Measurements from ENCODE around the gene TRIM42.
A peak's percentile ranks its signal among the peaks of the same experiment; 100 is the strongest.

The TRIM42 gene

GRCh38 chr3:140677764-140678163 is at the start of gene TRIM42:
Gene TRIM42 (plus strand): TSS chr3:140678064. CDS start chr3:140678230, 166 bp downstream.
- TF ChIP-seq JUND (IDR thresholded peaks at IDR 0.05; ENCODE audit: low read depth), result no peak
- no peak for DNase-seq (ENCODE audit: low read depth in 1 of 2, low spot score in 1 of 2)
- in situ Hi-C loops (cut with HindIII; ENCODE audit: low pct_unique_long_range_greater_than_20kb, low sequenced_read_pairs), result no loop called here

GRCh38 chr3:140628606-140629005 is 49.3 kb upstream of the TRIM42 start:
- in situ Hi-C loops (cut with HindIII; ENCODE audit: low pct_unique_long_range_greater_than_20kb, low sequenced_read_pairs), result no loop called here
- no peak for TF ChIP-seq JUND (IDR thresholded peaks at IDR 0.05; ENCODE audit: low read depth)
- no peak for DNase-seq (ENCODE audit: low read depth in 1 of 2, low spot score in 1 of 2)

- TF ChIP-seq JUND (IDR thresholded peaks at IDR 0.05; ENCODE audit: low read depth), result peak; percentile 71
- in situ Hi-C loops (cut with HindIII; ENCODE audit: low pct_unique_long_range_greater_than_20kb, low sequenced_read_pairs), result no loop called here
- DNase-seq (ENCODE audit: low read depth in 1 of 2, low spot score in 1 of 2), result peak in 1 of 2 experiments; percentile 37
Observed at GRCh38 chr3:140629357-140630137, 48.3 kb upstream of the TRIM42 start.

DNA sequence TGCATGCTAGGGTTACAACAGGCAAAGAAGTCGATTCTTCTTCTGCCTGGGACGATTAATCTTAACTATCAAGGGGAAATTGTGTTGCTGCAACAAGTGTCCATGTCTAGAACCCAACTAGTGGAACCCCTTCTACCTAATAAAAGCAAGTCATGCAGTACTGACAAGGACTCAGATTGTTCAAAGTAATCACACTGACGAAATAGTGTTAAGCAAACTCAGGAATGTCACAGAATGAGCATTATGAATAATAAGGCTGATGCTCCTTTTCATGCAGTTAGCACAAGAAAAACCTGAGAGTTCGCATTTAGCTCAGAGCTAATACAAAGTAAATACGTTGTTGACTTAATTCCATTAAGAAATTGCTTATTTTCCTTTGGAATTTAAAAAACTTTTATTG is 47.5 kb upstream of the TRIM42 start:
- in situ Hi-C loops (cut with HindIII; ENCODE audit: low pct_unique_long_range_greater_than_20kb, low sequenced_read_pairs), result no loop called here
- TF ChIP-seq JUND (IDR thresholded peaks at IDR 0.05; ENCODE audit: low read depth), result no peak
- no peak for DNase-seq (ENCODE audit: low read depth in 1 of 2, low spot score in 1 of 2)

DNA sequence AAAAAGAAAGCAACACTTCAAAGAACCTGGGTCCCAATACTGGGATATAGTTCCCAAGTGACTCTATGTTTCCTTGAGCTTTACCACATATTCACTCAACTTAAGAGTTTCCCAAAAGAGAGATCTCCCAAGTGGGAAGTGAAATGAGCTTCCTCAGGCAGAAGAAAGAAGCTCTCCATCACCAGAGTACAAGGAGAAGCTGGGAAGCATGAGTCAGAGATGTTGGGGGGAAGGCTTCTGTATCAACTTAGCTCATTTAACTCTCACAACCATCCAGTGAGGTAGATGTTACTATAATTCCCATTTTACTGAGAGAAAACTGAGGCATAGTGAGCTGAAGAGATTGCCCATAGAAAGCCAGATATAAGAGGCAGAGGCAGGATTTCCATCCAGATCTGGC is 47.0 kb upstream of the TRIM42 start:
- no peak for DNase-seq (ENCODE audit: low read depth in 1 of 2, low spot score in 1 of 2)
- no peak for TF ChIP-seq JUND (IDR thresholded peaks at IDR 0.05; ENCODE audit: low read depth)
- in situ Hi-C loops (cut with HindIII; ENCODE audit: low pct_unique_long_range_greater_than_20kb, low sequenced_read_pairs), result no loop called here

GRCh38 chr3:140635276-140635675 is 42.6 kb upstream of the TRIM42 start:
- no peak for TF ChIP-seq JUND (IDR thresholded peaks at IDR 0.05; ENCODE audit: low read depth)
- in situ Hi-C loops (cut with HindIII; ENCODE audit: low pct_unique_long_range_greater_than_20kb, low sequenced_read_pairs), result no loop called here
- no peak for DNase-seq (ENCODE audit: low read depth in 1 of 2, low spot score in 1 of 2)

DNA sequence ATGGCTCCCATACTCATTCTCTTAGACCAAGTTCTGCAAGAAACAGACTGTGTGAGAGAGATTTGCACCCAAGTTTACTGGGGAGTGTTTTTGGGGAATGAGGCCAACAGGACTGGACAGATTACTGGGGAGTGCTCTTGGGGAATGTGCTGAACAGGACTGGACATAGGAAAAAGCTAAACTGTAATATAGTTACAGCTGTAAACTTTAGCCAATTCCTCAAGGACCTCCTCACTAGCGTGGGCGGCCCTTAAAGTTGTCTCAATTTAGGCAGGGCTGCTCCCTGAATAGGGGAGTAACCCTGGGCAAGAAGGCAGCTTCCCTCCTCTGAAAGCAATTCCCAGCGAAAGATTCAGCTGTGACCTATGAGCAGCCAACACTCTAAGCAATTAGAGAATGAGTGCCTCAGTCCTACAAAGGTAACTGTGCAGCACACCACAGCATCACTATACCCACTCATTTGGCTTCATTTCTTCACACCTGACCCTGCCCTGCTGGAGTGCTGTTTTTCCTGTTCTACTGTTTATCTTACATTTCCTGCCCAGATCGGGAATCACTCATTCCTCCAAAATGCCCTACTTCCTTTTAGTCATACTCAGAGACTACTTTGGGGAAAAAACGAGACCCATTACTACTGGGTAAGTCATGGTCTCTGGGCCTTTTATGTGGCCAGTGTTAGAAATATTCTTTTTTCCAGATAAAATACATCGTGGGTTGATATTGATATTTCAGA is 41.3 kb upstream of the TRIM42 start:
- in situ Hi-C loops (cut with HindIII; ENCODE audit: low pct_unique_long_range_greater_than_20kb, low sequenced_read_pairs), result no loop called here
- DNase-seq (ENCODE audit: low read depth in 1 of 2, low spot score in 1 of 2), result peak in 1 of 2 experiments; percentile 21
- no peak for TF ChIP-seq JUND (IDR thresholded peaks at IDR 0.05; ENCODE audit: low read depth)

GRCh38 chr3:140651287-140651686 is 26.6 kb upstream of the TRIM42 start:
- no peak for DNase-seq (ENCODE audit: low read depth in 1 of 2, low spot score in 1 of 2)
- TF ChIP-seq JUND (IDR thresholded peaks at IDR 0.05; ENCODE audit: low read depth), result no peak
- in situ Hi-C loops (cut with HindIII; ENCODE audit: low pct_unique_long_range_greater_than_20kb, low sequenced_read_pairs), result no loop called here

- TF ChIP-seq JUND (IDR thresholded peaks at IDR 0.05; ENCODE audit: low read depth), result no peak
- DNase-seq (ENCODE audit: low read depth in 1 of 2, low spot score in 1 of 2), result no peak
- in situ Hi-C loops (cut with HindIII; ENCODE audit: low pct_unique_long_range_greater_than_20kb, low sequenced_read_pairs), result no loop called here
Observed at GRCh38 chr3:140655678-140656077, 22.2 kb upstream of the TRIM42 start.

DNA sequence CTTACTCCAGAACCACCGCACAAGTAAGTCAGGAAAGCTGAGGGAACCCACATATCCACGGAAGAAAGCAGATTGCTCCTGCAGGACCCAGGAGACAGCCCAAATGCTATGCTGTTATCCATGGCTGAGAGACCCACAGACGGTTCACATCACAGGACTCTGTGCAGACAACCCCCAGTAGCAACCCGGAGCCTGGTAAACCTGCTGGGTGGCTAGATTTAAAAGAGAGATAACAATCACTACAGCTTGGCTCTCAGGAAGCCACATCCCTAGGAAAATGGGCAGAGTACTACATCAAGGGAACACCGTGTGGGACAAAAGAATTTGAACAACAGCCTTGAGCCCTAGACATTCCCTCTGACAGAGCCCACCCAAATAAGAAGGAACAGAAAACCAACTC is 13.8 kb upstream of the TRIM42 start:
- in situ Hi-C loops (cut with HindIII; ENCODE audit: low pct_unique_long_range_greater_than_20kb, low sequenced_read_pairs), result no loop called here

GRCh38 chr3:140682586-140682985 is 4.7 kb downstream of the TRIM42 start:
- DNase-seq (ENCODE audit: low read depth in 1 of 2, low spot score in 1 of 2), result no peak
- in situ Hi-C loops (cut with HindIII; ENCODE audit: low pct_unique_long_range_greater_than_20kb, low sequenced_read_pairs), result no loop called here
- TF ChIP-seq JUND (IDR thresholded peaks at IDR 0.05; ENCODE audit: low read depth), result no peak

More for the DNA sequence above, 13.8 kb upstream of the TRIM42 start:
- no peak for TF ChIP-seq JUND (IDR thresholded peaks at IDR 0.05; ENCODE audit: low read depth)
- peak in 1 of 2 experiments; percentile 65 for DNase-seq (ENCODE audit: low read depth in 1 of 2, low spot score in 1 of 2)

- in situ Hi-C loops (cut with HindIII; ENCODE audit: low pct_unique_long_range_greater_than_20kb, low sequenced_read_pairs), result no loop called here
- no peak for TF ChIP-seq JUND (IDR thresholded peaks at IDR 0.05; ENCODE audit: low read depth)
- no peak for DNase-seq (ENCODE audit: low read depth in 1 of 2, low spot score in 1 of 2)
Observed at GRCh38 chr3:140686128-140686527, 8.3 kb downstream of the TRIM42 start.

GRCh38 chr3:140686948-140687347 is 9.1 kb downstream of the TRIM42 start:
- in situ Hi-C loops (cut with HindIII; ENCODE audit: low pct_unique_long_range_greater_than_20kb, low sequenced_read_pairs), result no loop called here
- DNase-seq (ENCODE audit: low read depth in 1 of 2, low spot score in 1 of 2), result no peak
- no peak for TF ChIP-seq JUND (IDR thresholded peaks at IDR 0.05; ENCODE audit: low read depth)

All from T47D (cell line).